Psoas muscle (tissue), 8 donors: ENCODE data around the gene PLPP4. TPM values are rescaled to one million over a fixed set of nuclear protein-coding genes. Genes with fewer than 3 reads are reported as not detected.

ENCODE experiments used
- ATAC-seq, 4 donors: fragments of 200-7000 bp; cut with Tn5 transposase; one replicate each; pipeline ENCODE4 v1.9.1; 2020; ENCODE audit warnings: moderate library complexity in 3 of 4, mild to moderate bottlenecking in 2 of 4
- DNase-seq, 2 donors: peaks; one replicate each; pipeline ENCODE4 v3.0.0-alpha.2; 2020
- H3K27ac ChIP-seq: fragments of 200-600 bp; one replicate; pipeline ENCODE4 v1.8.0; 2022
- H3K27me3 ChIP-seq, 3 donors: fragments of 200-600 bp in 1 of 3; one replicate each; pipeline versions ENCODE4 v1.6.1 to v1.8.0; 2013 to 2022; ENCODE audit warnings: low read length in 2 of 3, mild to moderate bottlenecking in 2 of 3, moderate library complexity in 1 of 3; ENCODE audit not compliant: insufficient read depth in 3 of 3
- H3K36me3 ChIP-seq, 2 donors: fragments of 200-600 bp in 1 of 2; one replicate each; pipeline versions ENCODE4 v1.6.1 to v1.8.0; 2013 to 2022; ENCODE audit warnings: low read depth in 1 of 2, mild to moderate bottlenecking in 1 of 2, moderate library complexity in 1 of 2; ENCODE audit not compliant: insufficient read depth in 1 of 2
- H3K4me1 ChIP-seq: fragments of 200-600 bp; one replicate; pipeline ENCODE4 v1.8.0; 2022
- H3K4me3 ChIP-seq: fragments of 200-600 bp; one replicate; pipeline ENCODE4 v1.8.0; 2022; ENCODE audit warnings: mild to moderate bottlenecking
- H3K9me3 ChIP-seq: fragments of 200-600 bp; one replicate; pipeline ENCODE4 v1.8.0; 2022
- WGBS, 3 donors: extraction: QIAGEN DNeasy Blood & Tissue Kit; methylation state at CpG; one replicate each; pipeline versions ENCODE4 v1.1.6 to v1.1.7; 2013; 5-methylcytosine and 5-hydroxymethylcytosine counted together
- intact Hi-C, 2 donors: fragments of 100-400 bp; cut with DNase I; formaldehyde crosslinking; loops; one replicate each; pipeline versions ENCODE4 v1.11.0 to v1.14.2; 2022
- polyA plus RNA-seq, 3 donors: library from polyadenylated mRNA; stranded (reverse); fragments of 200-250 nt; gene quantifications; one replicate each; pipeline ENCODE4 v1.2.3, GENCODE V29; 2013
- total RNA-seq, 4 donors: library from RNA; stranded (reverse); fragmentation: NEBNext Ultra II Directional in 2 of 4; extraction: Animal tissue kit (Norgen Biotek cat#: 25700) in 2 of 4; gene quantifications; one replicate each; pipeline versions ENCODE4 v1.2.1 to v1.2.4, GENCODE V29; 2021 to 2023
- TF ChIP-seq, protein P1 (sequence below): fragments of 200-600 bp; IDR thresholded peaks from one replicate; pipeline ENCODE4 v1.8.0; 2022; ENCODE audit warnings: antibody characterized with exemption
- donor health status: healthy with polysubstance abuse.
- donor health status: DM: no; HTN: no; CAD: no; lungs with moderate emphysema.
- donor health status: Bipolar disorder and iron deficiency.
- donor health status: healthy.
- donor health status: DM: yes; HTN: yes; CAD: no.
- donor health status: DM: no; HTN: no; CAD: no.
- donor health status: DM: no; HTN: no; CAD: no.
- donor health status: DM: yes; HTN: yes; CAD: no.

PLPP4 gene
- total and polyA plus RNA-seq, 7 donors: not detected

DNA sequence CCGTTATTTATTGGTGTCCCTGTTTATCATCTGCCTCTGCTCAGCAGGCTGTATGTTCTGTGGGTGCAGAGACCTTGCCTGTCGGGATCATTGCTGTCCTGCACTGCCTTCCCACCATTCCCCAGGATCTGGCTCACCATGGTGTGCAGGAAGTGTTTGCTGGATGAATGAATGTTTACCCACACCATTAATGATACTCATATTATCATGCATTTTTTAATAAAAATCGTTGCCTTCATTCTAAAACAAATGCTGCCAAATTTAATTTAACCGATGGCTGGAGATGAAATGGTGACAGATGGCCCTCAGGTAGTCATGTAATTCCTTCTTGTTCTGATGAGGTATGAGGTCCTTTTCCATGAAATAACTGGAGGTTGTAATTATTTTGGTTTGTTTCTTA is 22.5 kb downstream of the PLPP4 start:
- Histone ChIP-seq H3K36me3 (no peaks in the 10 kb centered on the region), H3K4me3 (no peak overlapping the region), H3K4me1 (no peaks in the 10 kb centered on the region), H3K27me3 (no peaks in the 10 kb centered on the region), H3K9me3 (no peaks in the 10 kb centered on the region), H3K27ac (no peak overlapping the region)
- DNase-seq: no peak
- WGBS, 3 donors: 64 to 71% (median 69%) methylated on average over 4 of the region's 4 CpGs
- ATAC-seq: no peak
- intact Hi-C loops: no loop called here
- TF ChIP-seq, protein P1, sequence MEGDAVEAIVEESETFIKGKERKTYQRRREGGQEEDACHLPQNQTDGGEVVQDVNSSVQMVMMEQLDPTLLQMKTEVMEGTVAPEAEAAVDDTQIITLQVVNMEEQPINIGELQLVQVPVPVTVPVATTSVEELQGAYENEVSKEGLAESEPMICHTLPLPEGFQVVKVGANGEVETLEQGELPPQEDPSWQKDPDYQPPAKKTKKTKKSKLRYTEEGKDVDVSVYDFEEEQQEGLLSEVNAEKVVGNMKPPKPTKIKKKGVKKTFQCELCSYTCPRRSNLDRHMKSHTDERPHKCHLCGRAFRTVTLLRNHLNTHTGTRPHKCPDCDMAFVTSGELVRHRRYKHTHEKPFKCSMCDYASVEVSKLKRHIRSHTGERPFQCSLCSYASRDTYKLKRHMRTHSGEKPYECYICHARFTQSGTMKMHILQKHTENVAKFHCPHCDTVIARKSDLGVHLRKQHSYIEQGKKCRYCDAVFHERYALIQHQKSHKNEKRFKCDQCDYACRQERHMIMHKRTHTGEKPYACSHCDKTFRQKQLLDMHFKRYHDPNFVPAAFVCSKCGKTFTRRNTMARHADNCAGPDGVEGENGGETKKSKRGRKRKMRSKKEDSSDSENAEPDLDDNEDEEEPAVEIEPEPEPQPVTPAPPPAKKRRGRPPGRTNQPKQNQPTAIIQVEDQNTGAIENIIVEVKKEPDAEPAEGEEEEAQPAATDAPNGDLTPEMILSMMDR: no peak

DNA sequence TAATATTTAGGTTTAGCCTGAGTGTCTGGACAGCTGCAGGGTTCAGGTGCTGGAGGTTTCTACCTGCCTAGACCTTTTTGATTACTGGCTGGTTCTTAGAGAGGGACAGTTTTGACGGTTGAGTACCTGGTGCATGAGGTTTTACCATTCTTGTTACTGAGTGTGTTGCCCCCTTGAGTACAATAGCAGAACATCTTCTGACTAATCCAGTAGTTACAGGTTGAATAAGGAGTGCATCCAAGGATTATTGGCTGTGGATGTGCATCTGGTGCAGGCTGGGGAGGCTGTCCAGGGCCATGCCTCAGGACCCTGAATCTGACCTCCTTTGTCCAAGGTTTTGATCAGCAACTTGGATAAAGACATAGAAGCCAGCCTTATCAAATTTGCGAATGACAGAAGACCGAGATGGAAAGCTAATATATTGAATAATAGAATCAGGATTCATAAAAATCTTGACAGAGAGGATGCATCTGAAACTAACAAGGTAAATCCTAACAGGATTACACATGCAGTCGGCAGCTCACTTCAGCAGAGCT is 23.1 kb downstream of the PLPP4 start:
- H3K36me3 ChIP-seq: no peaks in the 10 kb centered on the region
- no peaks in the 10 kb centered on the region for H3K27me3 ChIP-seq
- H3K4me3 ChIP-seq: no peak overlapping the region
- ATAC-seq (no peak), DNase-seq (no peak)
- H3K27ac ChIP-seq: no peak overlapping the region
- TF ChIP-seq, protein P1: no peak
- H3K9me3 ChIP-seq: no peaks in the 10 kb centered on the region
- intact Hi-C loops: no loop called here
- WGBS, 3 donors: 70 to 76% (median 73%) methylated on average over 4 of the region's 4 CpGs
- no peaks in the 10 kb centered on the region for H3K4me1 ChIP-seq

DNA sequence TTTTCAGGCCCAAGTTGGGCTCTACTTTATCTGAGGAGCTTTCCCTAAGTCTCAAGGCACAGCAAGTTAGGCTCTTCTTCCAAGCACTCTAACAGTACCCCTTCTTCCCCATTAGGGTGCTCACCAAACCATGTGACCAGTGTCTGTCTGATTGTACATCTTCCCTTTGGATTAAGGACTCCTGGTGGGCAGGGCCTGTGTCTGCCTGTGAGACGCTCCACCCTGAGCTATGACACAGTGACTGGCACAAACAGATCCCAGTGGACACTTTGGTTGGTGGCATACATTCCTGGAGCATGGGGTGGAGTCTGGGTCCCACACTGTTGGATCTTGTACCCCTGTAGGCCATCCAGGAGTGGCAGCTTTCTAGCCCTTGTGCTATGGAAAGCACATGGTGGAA is 23.8 kb downstream of the PLPP4 start:
- H3K9me3 ChIP-seq: no peaks in the 10 kb centered on the region
- H3K27me3 ChIP-seq: no peaks in the 10 kb centered on the region
- H3K4me1 ChIP-seq: no peaks in the 10 kb centered on the region
- intact Hi-C loops: no loop called here
- no peak for ATAC-seq
- H3K4me3 ChIP-seq: no peak overlapping the region
- H3K36me3 ChIP-seq: no peaks in the 10 kb centered on the region
- H3K27ac ChIP-seq: no peak overlapping the region
- WGBS, 3 donors: 75 to 81% (median 76%) methylated on average over 1 of the region's 1 CpG
- TF ChIP-seq, protein P1: no peak
- DNase-seq: no peak

DNA sequence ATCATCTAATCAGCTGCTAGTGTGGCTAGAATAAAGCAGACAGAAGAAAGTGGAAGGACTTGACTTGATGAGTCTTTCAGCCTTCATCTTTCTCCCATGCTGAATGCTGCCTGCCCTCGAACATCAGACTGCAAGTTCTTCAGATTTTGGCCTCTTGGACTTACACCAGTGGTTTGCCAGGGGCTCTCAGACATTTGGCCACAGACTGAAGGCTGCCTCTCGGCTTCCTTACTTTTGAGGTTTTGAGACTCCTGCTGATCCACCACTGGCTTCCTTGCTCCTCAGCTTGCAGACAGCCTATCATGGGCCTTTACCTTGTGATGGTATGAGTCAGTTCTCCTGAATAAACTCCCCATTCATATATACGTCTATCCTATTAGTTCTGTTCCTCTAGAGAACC is 26.0 kb downstream of the PLPP4 start:
- no peak overlapping the region for H3K4me3 ChIP-seq
- H3K9me3 ChIP-seq: no peaks in the 10 kb centered on the region
- DNase-seq: no peak
- TF ChIP-seq, protein P1: no peak
- H3K36me3 ChIP-seq: no peaks in the 10 kb centered on the region
- no peak overlapping the region for H3K27ac ChIP-seq
- H3K27me3 ChIP-seq: no peaks in the 10 kb centered on the region
- H3K4me1 ChIP-seq: no peaks in the 10 kb centered on the region
- intact Hi-C loops: no loop called here
- WGBS, 3 donors: 67 to 81% (median 67%) methylated on average over 3 of the region's 3 CpGs
- ATAC-seq: no peak

DNA sequence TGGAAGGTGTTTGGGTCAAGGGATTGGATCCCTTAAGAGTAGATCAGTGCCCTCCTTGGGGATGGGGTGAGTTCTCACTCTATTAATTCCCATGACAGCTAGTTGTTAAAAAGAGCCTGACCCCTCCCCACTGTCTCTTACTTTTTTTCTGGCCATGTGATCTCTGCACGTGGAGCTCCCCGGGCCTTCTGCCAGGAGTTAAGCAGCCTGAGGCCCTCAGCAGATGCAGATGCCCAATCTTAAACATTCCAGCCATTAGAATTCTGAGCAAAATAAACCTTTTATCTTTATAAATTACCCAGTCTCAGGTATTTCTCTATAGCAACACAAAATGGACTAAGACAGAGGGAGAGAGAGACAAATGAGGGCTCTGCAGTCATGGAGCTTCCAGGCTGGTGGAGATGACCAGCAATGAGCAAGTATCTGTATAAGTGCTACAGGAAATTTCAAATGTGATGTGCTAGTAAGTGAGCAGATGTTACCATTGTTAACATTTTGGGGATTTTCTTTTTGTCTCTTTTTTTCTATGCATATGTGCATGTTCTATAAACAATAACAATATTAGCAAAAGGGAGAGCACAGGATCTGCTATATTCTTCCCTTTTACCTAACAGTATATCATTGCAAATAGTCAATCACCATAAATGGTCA is 26.7 kb downstream of the PLPP4 start:
- H3K4me3 ChIP-seq: no peak overlapping the region
- TF ChIP-seq, protein P1: no peak
- 28 to 39% (median 35%) methylated on average over 2 of the region's 2 CpGs for WGBS, 3 donors
- no peaks in the 10 kb centered on the region for H3K4me1 ChIP-seq
- H3K9me3 ChIP-seq: no peaks in the 10 kb centered on the region
- intact Hi-C loops: no loop called here
- ATAC-seq (no peak), DNase-seq (no peak)
- H3K27me3 ChIP-seq: no peaks in the 10 kb centered on the region
- no peaks in the 10 kb centered on the region for H3K36me3 ChIP-seq
- no peak overlapping the region for H3K27ac ChIP-seq
